Measurements from ENCODE around the gene UQCR11. TPM values are rescaled to one million over a fixed set of nuclear protein-coding genes. Genes with fewer than 3 reads are reported as not detected.

Gene UQCR11
- total RNA-seq, 3 donors from 2014 or later = 59.6 to 117 (median 63.4) TPM

- H3K27me3 ChIP-seq = no peaks in the 10 kb centered on the region
- peaks cover 0 to 17% of the 10 kb centered on the region in 2 donors for H3K4me1 ChIP-seq
- no peaks in the 10 kb centered on the region for H3K9me3 ChIP-seq
- H3K4me3 ChIP-seq = peak overlapping the region; percentile 84 to 96 (median 92)
- intact Hi-C loops (cut with DNase I; ENCODE audit: low total_unique reads) = no loop called here
- DNase-seq (ENCODE audit: low spot score in 2 of 2) = no peak
- no peak for TF ChIP-seq POLR2AphosphoS5 (IDR thresholded peaks at IDR 0.05)
- no peak for TF ChIP-seq CTCF (IDR thresholded peaks at IDR 0.05)
- peak overlapping the region; percentile 89 to 91 for H3K27ac ChIP-seq
- H3K36me3 ChIP-seq = no peaks in the 10 kb centered on the region
Measured at GRCh38 chr19:1606138-1606651, 933 bp upstream of the UQCR11 start.

- Histone ChIP-seq H3K27me3 (no peaks in the 10 kb centered on the region), H3K4me3 (no peak overlapping the region), H3K4me1 (peaks cover 0 to 17% of the 10 kb centered on the region in 2 donors), H3K9me3 (no peaks in the 10 kb centered on the region), H3K27ac (no peak overlapping the region), H3K36me3 (peaks cover 8% of the 10 kb centered on the region)
- TF ChIP-seq POLR2AphosphoS5 (IDR thresholded peaks at IDR 0.05) = no peak
- no peak for TF ChIP-seq CTCF (IDR thresholded peaks at IDR 0.05)
- no peak for TF ChIP-seq POLR2A (IDR thresholded peaks at IDR 0.05)
- intact Hi-C loops (cut with DNase I; ENCODE audit: low total_unique reads) = no loop called here
- no peak for DNase-seq (ENCODE audit: low spot score in 2 of 2)
Measured at GRCh38 chr19:1602091-1602707, 3.1 kb downstream of the UQCR11 start.

- intact Hi-C loops (cut with DNase I; ENCODE audit: low total_unique reads) = no loop called here
- DNase-seq (ENCODE audit: low spot score in 2 of 2) = no peak
- no peaks in the 10 kb centered on the region for H3K9me3 ChIP-seq
- no peak overlapping the region for H3K27ac ChIP-seq
- peaks cover 0 to 17% of the 10 kb centered on the region in 2 donors for H3K4me1 ChIP-seq
- peaks cover 9% of the 10 kb centered on the region for H3K36me3 ChIP-seq
- no peak for TF ChIP-seq POLR2A (IDR thresholded peaks at IDR 0.05)
- no peak for TF ChIP-seq CTCF (IDR thresholded peaks at IDR 0.05)
- TF ChIP-seq POLR2AphosphoS5 (IDR thresholded peaks at IDR 0.05) = no peak
- no peaks in the 10 kb centered on the region for H3K27me3 ChIP-seq
- no peak overlapping the region for H3K4me3 ChIP-seq
Measured at GRCh38 chr19:1601613-1602064, 3.6 kb downstream of the UQCR11 start.

- H3K4me3 ChIP-seq = no peak overlapping the region
- H3K4me1 ChIP-seq = peaks cover 0 to 11% of the 10 kb centered on the region in 2 donors
- intact Hi-C loops (cut with DNase I; ENCODE audit: low total_unique reads) = no loop called here
- no peaks in the 10 kb centered on the region for H3K9me3 ChIP-seq
- H3K27ac ChIP-seq = no peak overlapping the region
- no peaks in the 10 kb centered on the region for H3K27me3 ChIP-seq
- TF ChIP-seq POLR2A (IDR thresholded peaks at IDR 0.05) (no peak), CTCF (IDR thresholded peaks at IDR 0.05) (no peak), POLR2AphosphoS5 (IDR thresholded peaks at IDR 0.05) (no peak)
- DNase-seq (ENCODE audit: low spot score in 2 of 2) = no peak
- peaks cover 9% of the 10 kb centered on the region for H3K36me3 ChIP-seq
Measured at GRCh38 chr19:1599460-1599846, 5.8 kb downstream of the UQCR11 start.

- peaks cover 0 to 6% of the 10 kb centered on the region in 2 donors for H3K4me1 ChIP-seq
- no peak overlapping the region for H3K27ac ChIP-seq
- no peaks in the 10 kb centered on the region for H3K9me3 ChIP-seq
- no peaks in the 10 kb centered on the region for H3K27me3 ChIP-seq
- intact Hi-C loops (cut with DNase I; ENCODE audit: low total_unique reads) = no loop called here
- DNase-seq (ENCODE audit: low spot score in 2 of 2) = no peak
- H3K4me3 ChIP-seq = no peak overlapping the region
- TF ChIP-seq POLR2A (IDR thresholded peaks at IDR 0.05) (no peak), CTCF (IDR thresholded peaks at IDR 0.05) (no peak), POLR2AphosphoS5 (IDR thresholded peaks at IDR 0.05) (no peak)
- peaks cover 9% of the 10 kb centered on the region for H3K36me3 ChIP-seq
Measured at GRCh38 chr19:1598777-1599459, 6.3 kb downstream of the UQCR11 start.
